Measurements from ENCODE around the gene CLTCL1. TPM values are rescaled to one million over a fixed set of nuclear protein-coding genes. Genes with fewer than 3 reads are reported as not detected.
A peak's percentile ranks its signal among the peaks of the same experiment; 100 is the strongest.

The CLTCL1 gene
- total and polyA plus RNA-seq, 9 of the 15 experiments (the other 6 are each of a cell fraction or from before 2014, with no cell fraction given), result 1.1 to 11.7 (median 5.0) TPM

DNA sequence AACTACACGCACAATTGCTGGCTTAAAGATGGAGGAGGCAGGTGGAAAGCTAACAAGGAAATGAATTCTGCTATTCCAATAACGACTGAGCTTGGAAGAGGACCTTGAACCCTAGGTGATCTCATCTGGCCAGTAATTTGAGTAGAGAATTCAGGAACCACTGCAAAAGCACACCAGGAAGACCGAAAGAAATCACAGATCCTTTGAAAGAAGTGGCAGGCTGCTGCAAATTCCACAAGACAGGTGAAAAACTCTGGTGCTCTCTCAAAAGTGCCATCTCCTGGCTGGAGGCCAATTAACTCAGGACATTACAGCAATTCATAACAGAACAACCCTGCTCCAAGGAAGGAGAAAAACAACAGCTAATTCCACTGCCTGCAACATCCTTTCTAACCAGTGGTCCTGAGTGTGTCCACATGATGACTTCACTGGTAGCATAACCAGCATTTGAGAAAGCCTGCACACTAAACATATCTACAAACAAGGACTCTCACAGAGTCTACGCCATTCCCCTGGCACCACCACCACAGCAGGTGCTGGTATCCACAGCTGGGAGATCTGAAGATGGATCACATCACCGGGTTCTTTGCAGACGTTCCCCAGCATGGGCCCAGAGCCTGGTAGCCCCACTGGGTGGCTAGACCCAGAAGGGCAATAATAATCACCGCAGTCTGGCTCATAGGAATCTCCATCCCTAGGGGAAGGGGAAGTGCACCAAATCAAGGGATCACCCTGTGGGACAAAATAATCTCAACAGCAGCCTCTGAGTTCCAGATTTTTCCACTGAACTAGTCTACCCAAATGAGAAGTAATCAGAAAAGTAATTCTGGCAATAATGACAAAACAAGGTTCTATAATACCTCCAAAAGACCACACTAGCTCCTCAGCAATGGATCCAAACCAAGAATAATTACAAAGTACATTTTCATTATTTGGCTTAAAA is 44.9 kb upstream of the CLTCL1 start (continued):
- TF ChIP-seq CCAR2 (IDR thresholded peaks at IDR 0.05; ENCODE audit: low read depth, low read length) (0 out of 2 replicates have a peak, but pooled peaks have one; percentile 50), ZC3H4 (CRISPR knock-in tag; IDR thresholded peaks at IDR 0.05; ENCODE audit: borderline replicate concordance) (peak; percentile 6; the same call in 1 of the 2 replicates), CBX5 (IDR thresholded peaks at IDR 0.05; ENCODE audit: borderline replicate concordance, low read depth) (0 out of 2 replicates have a peak, but pooled peaks have one; percentile 8), IRF2 (CRISPR knock-in tag; IDR thresholded peaks at IDR 0.05) (peak; percentile 83; the same call in 1 of the 2 replicates), CEBPG (CRISPR knock-in tag; IDR thresholded peaks at IDR 0.05) (peak; percentile 41; the same call in 1 of the 2 replicates), CEBPG (tag; conservative IDR thresholded peaks at IDR 0.05 in 1 of 2, IDR thresholded peaks at IDR 0.05 in 1 of 2) (no peak), SMAD4 (CRISPR knock-in tag; conservative IDR thresholded peaks at IDR 0.05) (no peak), NBN (IDR thresholded peaks at IDR 0.05; ENCODE audit: low read depth) (no peak), TEAD1 (CRISPR knock-in tag; IDR thresholded peaks at IDR 0.05) (peak in 1 of 2 experiments; percentile 61; a peak in 1 of 4 replicates), NFIC (IDR thresholded peaks at IDR 0.05) (peak; percentile 75)
- TF ChIP-seq, protein P1, sequence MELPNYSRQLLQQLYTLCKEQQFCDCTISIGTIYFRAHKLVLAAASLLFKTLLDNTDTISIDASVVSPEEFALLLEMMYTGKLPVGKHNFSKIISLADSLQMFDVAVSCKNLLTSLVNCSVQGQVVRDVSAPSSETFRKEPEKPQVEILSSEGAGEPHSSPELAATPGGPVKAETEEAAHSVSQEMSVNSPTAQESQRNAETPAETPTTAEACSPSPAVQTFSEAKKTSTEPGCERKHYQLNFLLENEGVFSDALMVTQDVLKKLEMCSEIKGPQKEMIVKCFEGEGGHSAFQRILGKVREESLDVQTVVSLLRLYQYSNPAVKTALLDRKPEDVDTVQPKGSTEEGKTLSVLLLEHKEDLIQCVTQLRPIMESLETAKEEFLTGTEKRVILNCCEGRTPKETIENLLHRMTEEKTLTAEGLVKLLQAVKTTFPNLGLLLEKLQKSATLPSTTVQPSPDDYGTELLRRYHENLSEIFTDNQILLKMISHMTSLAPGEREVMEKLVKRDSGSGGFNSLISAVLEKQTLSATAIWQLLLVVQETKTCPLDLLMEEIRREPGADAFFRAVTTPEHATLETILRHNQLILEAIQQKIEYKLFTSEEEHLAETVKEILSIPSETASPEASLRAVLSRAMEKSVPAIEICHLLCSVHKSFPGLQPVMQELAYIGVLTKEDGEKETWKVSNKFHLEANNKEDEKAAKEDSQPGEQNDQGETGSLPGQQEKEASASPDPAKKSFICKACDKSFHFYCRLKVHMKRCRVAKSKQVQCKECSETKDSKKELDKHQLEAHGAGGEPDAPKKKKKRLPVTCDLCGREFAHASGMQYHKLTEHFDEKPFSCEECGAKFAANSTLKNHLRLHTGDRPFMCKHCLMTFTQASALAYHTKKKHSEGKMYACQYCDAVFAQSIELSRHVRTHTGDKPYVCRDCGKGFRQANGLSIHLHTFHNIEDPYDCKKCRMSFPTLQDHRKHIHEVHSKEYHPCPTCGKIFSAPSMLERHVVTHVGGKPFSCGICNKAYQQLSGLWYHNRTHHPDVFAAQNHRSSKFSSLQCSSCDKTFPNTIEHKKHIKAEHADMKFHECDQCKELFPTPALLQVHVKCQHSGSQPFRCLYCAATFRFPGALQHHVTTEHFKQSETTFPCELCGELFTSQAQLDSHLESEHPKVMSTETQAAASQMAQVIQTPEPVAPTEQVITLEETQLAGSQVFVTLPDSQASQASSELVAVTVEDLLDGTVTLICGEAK (IDR thresholded peaks at IDR 0.05), result no peak
- TF ChIP-seq, protein P1 (CRISPR knock-in tag; IDR thresholded peaks at IDR 0.05), result peak; percentile 12; the same call in 1 of the 2 replicates
- TF ChIP-seq, protein P2, sequence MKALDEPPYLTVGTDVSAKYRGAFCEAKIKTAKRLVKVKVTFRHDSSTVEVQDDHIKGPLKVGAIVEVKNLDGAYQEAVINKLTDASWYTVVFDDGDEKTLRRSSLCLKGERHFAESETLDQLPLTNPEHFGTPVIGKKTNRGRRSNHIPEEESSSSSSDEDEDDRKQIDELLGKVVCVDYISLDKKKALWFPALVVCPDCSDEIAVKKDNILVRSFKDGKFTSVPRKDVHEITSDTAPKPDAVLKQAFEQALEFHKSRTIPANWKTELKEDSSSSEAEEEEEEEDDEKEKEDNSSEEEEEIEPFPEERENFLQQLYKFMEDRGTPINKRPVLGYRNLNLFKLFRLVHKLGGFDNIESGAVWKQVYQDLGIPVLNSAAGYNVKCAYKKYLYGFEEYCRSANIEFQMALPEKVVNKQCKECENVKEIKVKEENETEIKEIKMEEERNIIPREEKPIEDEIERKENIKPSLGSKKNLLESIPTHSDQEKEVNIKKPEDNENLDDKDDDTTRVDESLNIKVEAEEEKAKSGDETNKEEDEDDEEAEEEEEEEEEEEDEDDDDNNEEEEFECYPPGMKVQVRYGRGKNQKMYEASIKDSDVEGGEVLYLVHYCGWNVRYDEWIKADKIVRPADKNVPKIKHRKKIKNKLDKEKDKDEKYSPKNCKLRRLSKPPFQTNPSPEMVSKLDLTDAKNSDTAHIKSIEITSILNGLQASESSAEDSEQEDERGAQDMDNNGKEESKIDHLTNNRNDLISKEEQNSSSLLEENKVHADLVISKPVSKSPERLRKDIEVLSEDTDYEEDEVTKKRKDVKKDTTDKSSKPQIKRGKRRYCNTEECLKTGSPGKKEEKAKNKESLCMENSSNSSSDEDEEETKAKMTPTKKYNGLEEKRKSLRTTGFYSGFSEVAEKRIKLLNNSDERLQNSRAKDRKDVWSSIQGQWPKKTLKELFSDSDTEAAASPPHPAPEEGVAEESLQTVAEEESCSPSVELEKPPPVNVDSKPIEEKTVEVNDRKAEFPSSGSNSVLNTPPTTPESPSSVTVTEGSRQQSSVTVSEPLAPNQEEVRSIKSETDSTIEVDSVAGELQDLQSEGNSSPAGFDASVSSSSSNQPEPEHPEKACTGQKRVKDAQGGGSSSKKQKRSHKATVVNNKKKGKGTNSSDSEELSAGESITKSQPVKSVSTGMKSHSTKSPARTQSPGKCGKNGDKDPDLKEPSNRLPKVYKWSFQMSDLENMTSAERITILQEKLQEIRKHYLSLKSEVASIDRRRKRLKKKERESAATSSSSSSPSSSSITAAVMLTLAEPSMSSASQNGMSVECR (CRISPR knock-in tag; IDR thresholded peaks at IDR 0.05), result 0 out of 2 replicates have a peak, but pooled peaks have one; percentile 32
